AG04449 (cell line): ENCODE results near the gene TOGARAM1.
"Not testable (repeated sequence)": the region's sequence is repeated elsewhere in the genome, so short reads cannot be mapped to it uniquely, and the experiment has no call there.

Experiments used
- CTCF ChIA-PET: fragments of 350-600 bp; formaldehyde crosslinking; extraction: SDS; loops from one replicate; lab custom pipeline; 2021; ENCODE audit warnings: antibody characterized with exemption; lab: Yijun Ruan, JAX
- POLR2A ChIA-PET: fragments of 400-600, 350-600 bp; formaldehyde crosslinking; extraction: SDS; loops from one replicate; lab custom pipeline; 2020; ENCODE audit warnings: antibody characterized with exemption, inconsistent platforms; lab: Yijun Ruan, JAX
- DNase-seq: peaks from one replicate; pipeline ENCODE4 v3.0.0-alpha.2; 2010; ENCODE audit warnings: low read depth, low spot score
- H3K4me3 ChIP-seq: 2 replicates; pipeline ENCODE4 v1.5.1; 2011; ENCODE audit warnings: low read depth, mild to moderate bottlenecking, control low read depth, low read length
- CTCF ChIP-seq: IDR thresholded peaks from one replicate; pipeline ENCODE4 v1.5.1; 2011; ENCODE audit warnings: mild to moderate bottlenecking, moderate library complexity, low read length, control low read depth, inconsistent platforms; ENCODE audit not compliant: insufficient read depth; ENCODE audit errors: missing control alignments

The TOGARAM1 gene

GRCh38 chr14:45066667-45067066 lies 104.7 kb downstream of the TOGARAM1 start:
- CTCF ChIA-PET, result interaction anchor here (2.1 kb wide), 1 partner anchor 15 kb away, joined by 5 read pairs; no protein-coding TSS in a partner anchor
- no peak for TF ChIP-seq CTCF
- POLR2A ChIA-PET, result no interaction called here
- DNase-seq, result no peak
- no peak overlapping the region for H3K4me3 ChIP-seq

- POLR2A ChIA-PET, result no interaction called here
These were observed 106.4 kb downstream of the TOGARAM1 start for GRCh38 chr14:45068396-45068795.

GRCh38 chr14:45070215-45070614 lies 108.2 kb downstream of the TOGARAM1 start:
- ChIA-PET CTCF (no interaction called here), POLR2A (no interaction called here)
- no peak for DNase-seq
- no peak overlapping the region for H3K4me3 ChIP-seq
- no peak for TF ChIP-seq CTCF

More at GRCh38 chr14:45068396-45068795, 106.4 kb downstream of the TOGARAM1 start:
- CTCF ChIA-PET, result no interaction called here
- no peak overlapping the region for H3K4me3 ChIP-seq
- DNase-seq, result no peak
- TF ChIP-seq CTCF, result no peak

- TF ChIP-seq CTCF, result no peak
- no peak for DNase-seq
- CTCF ChIA-PET, result no interaction called here
- POLR2A ChIA-PET, result no interaction called here
- no peak overlapping the region for H3K4me3 ChIP-seq
These were observed 110.1 kb downstream of the TOGARAM1 start for GRCh38 chr14:45072126-45072525.

- no peak for TF ChIP-seq CTCF
- H3K4me3 ChIP-seq, result no peak overlapping the region
- ChIA-PET CTCF (no interaction called here), POLR2A (no interaction called here)
- no peak for DNase-seq
These were observed 111.4 kb downstream of the TOGARAM1 start for GRCh38 chr14:45073231-45073879.

- TF ChIP-seq CTCF, result no peak
- DNase-seq, result no peak
- ChIA-PET CTCF (no interaction called here), POLR2A (no interaction called here)
- H3K4me3 ChIP-seq, result no peak overlapping the region
These were observed 116.3 kb downstream of the TOGARAM1 start for GRCh38 chr14:45078323-45078722.

GRCh38 chr14:45080416-45080968 lies 118.5 kb downstream of the TOGARAM1 start:
- DNase-seq, POLR2A ChIA-PET, H3K4me3 ChIP-seq, CTCF ChIA-PET: not testable (repeated sequence)

- H3K4me3 ChIP-seq, POLR2A ChIA-PET, CTCF ChIA-PET, DNase-seq: not testable (repeated sequence)
These were observed 119.1 kb downstream of the TOGARAM1 start for GRCh38 chr14:45081096-45081495.
